Hematopoietic multipotent progenitor cell treated with erythropoietin and hydrocortisone succinate and interleukin-3 and kit ligand, for 17 days (in vitro differentiated cells): ENCODE results near the gene FBXO9.
A peak's percentile ranks its signal among the peaks of the same experiment; 100 is the strongest.

Experiments
- DNase-seq: peaks from one replicate; pipeline ENCODE4 v3.0.0-alpha.2; 2015; ENCODE audit warnings: low spot score

FBXO9 gene

GRCh38 chr6:53065266-53066076 lies at the start of gene FBXO9:
Gene FBXO9, plus strand, starts transcription at chr6:53065404. Its CDS starts 386 bp downstream, at chr6:53065790.
- DNase-seq, result peak; percentile 84

GRCh38 chr6:53015486-53015885 lies 49.7 kb upstream of the FBXO9 start:
- no peak for DNase-seq

DNA sequence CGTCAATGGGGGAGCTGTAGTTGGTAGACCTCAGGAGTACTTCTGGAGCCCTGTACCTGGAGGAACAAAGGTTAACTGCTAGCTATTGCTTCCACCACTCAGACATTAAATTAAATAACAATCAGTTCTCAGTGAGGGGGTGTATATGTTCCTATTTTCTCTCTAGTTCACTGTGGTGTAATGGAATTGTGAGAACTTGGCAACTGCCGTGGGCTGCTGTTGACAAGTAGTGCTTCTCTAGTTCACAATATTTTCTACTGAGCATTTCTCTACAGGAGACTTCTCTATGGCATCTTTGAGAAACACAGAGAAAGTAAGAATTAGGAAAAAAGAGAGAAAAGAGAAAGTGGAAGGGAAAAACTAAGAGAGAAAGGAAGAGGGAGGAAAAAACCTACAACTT lies 46.8 kb upstream of the FBXO9 start:
- DNase-seq, result no peak

GRCh38 chr6:53020005-53020744 lies 45.0 kb upstream of the FBXO9 start:
- DNase-seq, result peak; percentile 34

GRCh38 chr6:53023323-53023722 lies 41.9 kb upstream of the FBXO9 start:
- DNase-seq, result no peak

- no peak for DNase-seq
These were observed 38.7 kb upstream of the FBXO9 start for GRCh38 chr6:53026526-53026925.

DNA sequence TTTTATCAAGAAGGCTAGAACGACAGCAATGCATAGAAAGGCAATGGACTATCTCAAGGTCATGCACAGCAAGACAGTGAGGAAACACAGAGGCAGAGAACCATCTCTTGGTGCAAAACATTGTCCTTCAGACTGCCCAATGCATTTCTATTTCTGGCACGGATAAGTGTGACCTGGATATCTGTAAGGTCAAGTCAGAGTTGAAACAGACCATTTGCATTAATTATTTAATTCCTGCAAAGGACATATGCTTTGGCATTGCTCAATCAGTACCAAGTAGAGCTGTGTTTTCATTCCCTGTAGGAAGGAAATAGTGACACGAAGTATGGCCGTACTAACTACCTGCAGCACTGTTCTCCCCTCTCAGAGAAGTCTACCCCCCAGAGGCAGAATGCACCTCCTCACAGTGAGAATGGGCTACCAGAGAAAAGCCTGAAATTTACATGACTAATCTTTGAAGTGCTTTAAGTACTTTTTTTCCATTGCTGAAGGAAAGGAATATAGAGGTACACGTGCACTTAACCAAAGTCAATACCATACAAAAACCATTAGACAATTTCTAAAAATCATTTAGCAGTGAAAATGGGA lies 38.0 kb upstream of the FBXO9 start:
- no peak for DNase-seq

DNA sequence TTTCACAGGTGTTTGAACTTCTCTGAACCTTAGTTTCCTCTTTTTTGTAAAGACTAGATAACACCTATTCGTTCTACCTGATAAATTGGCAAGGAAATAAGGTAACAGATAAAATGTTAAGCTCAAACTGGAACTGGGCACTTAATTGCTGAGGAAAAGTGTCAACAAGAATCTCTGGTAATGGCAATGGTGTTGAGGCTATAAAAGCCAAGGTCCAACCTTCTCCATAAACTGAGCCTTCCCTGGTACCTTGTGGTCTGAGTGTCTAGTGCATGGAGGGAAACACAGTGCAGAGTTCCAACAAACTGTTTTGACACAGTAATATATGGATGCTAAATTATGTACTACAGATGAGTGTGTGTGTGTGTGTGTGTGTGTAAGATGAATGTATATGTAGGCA lies 36.7 kb upstream of the FBXO9 start:
- no peak for DNase-seq

DNA sequence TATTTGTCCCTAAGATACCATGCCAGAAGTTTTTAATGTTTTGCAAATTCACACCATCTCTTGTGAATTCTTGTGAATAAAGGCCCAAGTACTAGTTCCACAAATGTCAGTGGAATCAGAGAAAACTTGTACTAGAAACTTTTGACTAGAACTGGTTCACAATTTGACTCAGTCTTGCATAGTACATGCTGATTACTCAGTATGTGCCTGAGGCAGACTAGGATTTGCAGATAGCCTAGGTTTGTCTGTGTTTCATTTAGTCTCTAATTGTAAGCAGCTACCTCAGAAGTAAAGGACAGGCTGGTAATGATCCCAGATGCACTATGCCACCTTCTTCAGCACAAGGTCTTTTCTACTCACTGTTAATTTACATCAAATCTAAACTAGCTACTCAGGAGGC lies 35.9 kb upstream of the FBXO9 start:
- no peak for DNase-seq

GRCh38 chr6:53029761-53030160 lies 35.4 kb upstream of the FBXO9 start:
- no peak for DNase-seq

GRCh38 chr6:53031281-53031680 lies 33.9 kb upstream of the FBXO9 start:
- no peak for DNase-seq

GRCh38 chr6:53032849-53033248 lies 32.4 kb upstream of the FBXO9 start:
- no peak for DNase-seq

DNA sequence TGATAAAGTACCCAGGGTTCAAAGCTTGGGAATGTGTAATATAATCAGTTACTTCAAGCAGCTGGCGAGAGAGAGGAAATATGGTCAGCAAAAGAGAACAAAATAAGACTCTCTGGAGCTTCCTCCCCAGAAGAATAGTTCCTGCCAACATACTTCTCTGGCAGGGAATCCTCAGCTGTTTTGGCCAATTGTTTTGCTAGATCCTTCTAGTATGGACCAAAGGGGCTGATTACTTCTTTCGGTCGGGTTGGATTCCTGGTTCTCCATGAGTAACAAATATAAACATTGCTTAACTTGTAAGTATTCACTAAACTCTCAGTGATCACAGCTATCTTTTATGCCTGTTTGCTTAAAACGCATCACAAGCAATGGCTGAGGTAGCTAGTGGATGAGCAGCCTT lies 31.4 kb upstream of the FBXO9 start:
- no peak for DNase-seq

GRCh38 chr6:53035549-53036213 lies 29.5 kb upstream of the FBXO9 start:
- DNase-seq, result no peak

GRCh38 chr6:53038141-53038540 lies 27.1 kb upstream of the FBXO9 start:
- no peak for DNase-seq

GRCh38 chr6:53038596-53038995 lies 26.6 kb upstream of the FBXO9 start:
- DNase-seq, result no peak

GRCh38 chr6:53041356-53041755 lies 23.8 kb upstream of the FBXO9 start:
- DNase-seq, result no peak

GRCh38 chr6:53042112-53042511 lies 23.1 kb upstream of the FBXO9 start:
- no peak for DNase-seq

DNA sequence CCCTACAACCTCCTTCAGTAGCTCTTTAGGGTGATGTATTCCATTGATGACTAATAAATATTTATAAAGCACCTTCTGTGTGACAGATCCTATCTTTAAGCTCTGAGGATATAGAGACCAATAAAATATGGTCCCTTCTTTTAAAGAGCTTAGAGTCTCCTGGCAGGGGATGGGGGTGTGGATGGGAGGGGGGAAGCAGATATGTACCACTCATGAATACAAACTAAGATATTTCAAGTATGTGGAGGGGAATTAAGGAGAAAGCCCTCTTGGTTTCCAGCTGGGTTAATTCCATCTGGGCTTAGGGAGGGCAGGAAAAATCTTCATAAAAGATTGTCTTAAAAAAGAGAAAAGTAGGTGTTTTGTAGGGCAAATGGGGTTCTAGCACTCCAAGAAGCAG lies 21.6 kb upstream of the FBXO9 start:
- no peak for DNase-seq

DNA sequence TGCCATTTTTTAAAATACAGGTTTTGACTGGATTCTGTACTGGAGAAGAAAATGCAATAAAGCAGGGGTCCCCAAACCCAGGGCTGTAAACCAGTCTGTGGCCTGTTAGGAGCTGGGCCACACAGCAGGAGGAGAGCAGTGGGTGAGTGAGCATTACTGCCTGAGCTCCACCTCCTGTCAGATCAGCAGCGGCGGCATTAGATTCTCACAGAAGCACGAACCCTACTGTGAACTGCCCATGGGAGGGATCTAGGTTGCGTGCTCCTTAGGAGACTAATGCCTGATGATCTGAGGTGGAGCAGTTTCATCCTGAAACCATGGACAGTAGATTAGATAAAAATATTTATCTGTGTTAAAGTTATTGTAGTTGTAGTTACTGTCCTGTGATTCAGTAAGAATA lies 21.1 kb upstream of the FBXO9 start:
- no peak for DNase-seq

DNA sequence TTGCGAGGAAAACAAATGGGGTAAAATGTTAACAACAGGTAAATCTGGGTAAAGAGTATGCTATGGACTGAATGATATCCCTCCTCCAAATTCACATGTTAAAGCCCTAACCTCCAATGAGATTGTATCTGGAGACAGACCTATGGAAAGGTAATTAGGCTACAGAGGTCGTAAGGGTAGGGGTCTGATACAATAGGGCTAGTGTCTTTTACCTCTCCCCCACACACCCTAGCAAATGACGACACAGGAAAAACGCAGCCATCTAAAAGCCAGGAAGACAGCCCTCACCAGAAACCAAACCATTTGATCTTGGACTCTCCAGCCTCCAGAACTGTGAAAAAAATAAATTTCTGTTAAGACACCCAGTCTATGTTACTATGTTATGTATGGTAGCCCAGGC lies 20.6 kb upstream of the FBXO9 start:
- DNase-seq, result no peak

GRCh38 chr6:53045891-53046673 lies 19.1 kb upstream of the FBXO9 start:
- DNase-seq, result no peak
